Activated gamma-delta T cell treated with Interleukin-2 at 50 U/mL for 16 hours (primary cell): ENCODE data around the gene RNU6-1.

Experiments used
- DNase-seq: peaks from one replicate; pipeline ENCODE4 v3.0.0-alpha.2; 2020

RNU6-1 gene

DNA sequence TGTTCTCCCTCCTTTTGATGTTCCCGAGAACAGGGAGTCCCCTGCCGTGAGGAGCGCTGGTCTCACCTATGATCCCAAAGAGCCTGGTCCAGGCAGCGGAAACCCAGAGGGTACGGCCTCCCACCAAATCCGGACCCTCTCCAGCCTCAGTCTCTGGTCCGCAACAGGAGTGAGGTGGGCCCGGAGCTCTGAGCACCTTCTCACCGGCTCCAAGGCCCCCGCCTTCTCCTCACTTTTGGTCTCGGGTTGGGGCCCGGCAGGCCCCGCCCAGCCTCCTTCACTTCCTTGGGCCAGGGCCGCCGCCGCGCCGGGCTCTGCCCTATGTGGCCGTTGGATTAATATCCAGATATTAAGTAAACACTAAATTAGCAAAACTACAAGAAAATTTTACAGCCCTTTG is 20.2 kb downstream of the RNU6-1 start:
- no peak for DNase-seq

GRCh38 chr15:67818464-67818863 is 21.4 kb downstream of the RNU6-1 start:
- no peak for DNase-seq

GRCh38 chr15:67816668-67817067 is 23.2 kb downstream of the RNU6-1 start:
- no peak for DNase-seq

- no peak for DNase-seq
Measured at GRCh38 chr15:67815036-67815592, 24.7 kb downstream of the RNU6-1 start.

- no peak for DNase-seq
Measured at GRCh38 chr15:67813104-67813634, 26.7 kb downstream of the RNU6-1 start.

- no peak for DNase-seq
Measured at GRCh38 chr15:67812241-67812644, 27.6 kb downstream of the RNU6-1 start.

DNA sequence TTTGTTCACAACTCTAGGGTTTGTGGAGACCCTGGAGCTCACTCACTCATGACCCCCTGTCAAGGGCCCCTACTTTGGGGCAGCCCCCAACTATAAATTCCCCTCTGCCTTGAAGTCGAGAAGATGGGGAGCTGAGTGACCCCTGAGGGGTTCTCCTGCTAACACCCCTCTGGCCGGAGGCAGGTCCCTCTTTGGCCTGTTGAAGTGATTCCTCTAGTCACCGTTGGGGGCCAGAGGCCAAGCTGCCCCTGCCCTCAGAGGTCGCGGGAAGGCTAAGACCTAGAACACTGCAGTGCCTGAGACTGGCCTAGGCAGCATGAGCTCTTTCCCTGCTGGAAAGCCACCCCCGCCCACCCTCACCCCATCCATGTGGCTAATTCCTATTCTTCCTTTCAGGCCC is 30.0 kb downstream of the RNU6-1 start:
- no peak for DNase-seq

DNA sequence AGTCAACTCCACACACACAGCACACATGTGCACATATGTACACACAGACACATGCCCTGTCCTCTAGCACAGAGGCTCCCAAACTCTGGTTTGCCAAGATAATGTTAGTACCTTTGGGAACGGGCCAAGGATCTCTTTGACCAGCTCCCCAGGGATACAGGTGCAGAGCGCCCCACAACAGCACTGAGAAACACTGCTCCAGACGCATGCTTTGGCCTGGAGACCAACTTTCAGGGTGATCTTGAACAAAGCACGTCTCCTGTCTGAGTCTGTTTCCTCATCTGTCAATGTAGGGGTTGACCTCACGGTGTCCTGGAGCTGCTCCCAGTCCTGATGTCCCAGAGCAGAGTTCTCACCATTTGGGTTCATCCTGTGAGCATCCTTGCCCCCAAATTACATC is 30.4 kb downstream of the RNU6-1 start:
- DNase-seq = no peak

DNA sequence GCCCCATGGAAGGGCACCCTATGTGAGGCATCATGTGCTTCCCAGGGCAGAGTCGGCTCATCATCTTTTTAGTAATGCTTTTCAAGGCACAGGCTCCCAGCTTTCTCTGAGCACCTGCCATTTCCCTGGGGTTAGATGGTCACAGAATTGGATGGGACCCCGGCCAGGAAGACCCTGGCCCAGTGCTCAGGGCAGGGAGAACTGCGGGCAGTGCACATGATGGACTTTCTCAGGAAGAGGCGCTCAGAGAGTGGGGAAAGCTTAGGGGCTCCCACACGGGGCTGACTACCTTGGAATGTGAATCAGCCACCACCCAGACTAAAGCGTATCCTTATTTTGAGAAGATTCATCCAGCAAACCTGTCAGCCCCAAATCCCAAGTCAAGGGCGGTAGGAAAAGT is 31.0 kb downstream of the RNU6-1 start:
- DNase-seq = no peak

GRCh38 chr15:67807836-67808235 is 32.0 kb downstream of the RNU6-1 start:
- DNase-seq = no peak

DNA sequence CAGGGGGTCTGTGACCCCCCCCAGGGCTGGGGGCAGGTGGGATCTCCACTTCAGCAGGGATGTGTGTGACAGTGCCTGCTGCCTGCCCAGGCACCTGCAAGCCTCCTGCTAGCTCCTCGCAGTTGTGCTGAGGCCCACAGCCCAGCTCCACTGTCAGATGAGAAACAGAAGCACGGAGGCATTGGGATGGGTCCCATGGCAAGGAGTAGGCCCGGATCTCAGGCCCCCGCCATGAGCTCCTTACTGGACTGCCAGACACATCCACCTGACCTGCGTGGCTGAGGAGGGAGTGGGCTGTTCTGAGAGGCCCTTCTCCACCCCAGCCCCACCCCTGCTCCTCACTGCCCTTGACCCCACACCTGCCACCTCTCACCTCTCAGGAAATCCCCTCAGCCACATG is 32.7 kb downstream of the RNU6-1 start:
- DNase-seq = no peak

GRCh38 chr15:67806536-67806935 is 33.3 kb downstream of the RNU6-1 start:
- no peak for DNase-seq

- DNase-seq = no peak
Measured at GRCh38 chr15:67805666-67806516, 34.0 kb downstream of the RNU6-1 start.

DNA sequence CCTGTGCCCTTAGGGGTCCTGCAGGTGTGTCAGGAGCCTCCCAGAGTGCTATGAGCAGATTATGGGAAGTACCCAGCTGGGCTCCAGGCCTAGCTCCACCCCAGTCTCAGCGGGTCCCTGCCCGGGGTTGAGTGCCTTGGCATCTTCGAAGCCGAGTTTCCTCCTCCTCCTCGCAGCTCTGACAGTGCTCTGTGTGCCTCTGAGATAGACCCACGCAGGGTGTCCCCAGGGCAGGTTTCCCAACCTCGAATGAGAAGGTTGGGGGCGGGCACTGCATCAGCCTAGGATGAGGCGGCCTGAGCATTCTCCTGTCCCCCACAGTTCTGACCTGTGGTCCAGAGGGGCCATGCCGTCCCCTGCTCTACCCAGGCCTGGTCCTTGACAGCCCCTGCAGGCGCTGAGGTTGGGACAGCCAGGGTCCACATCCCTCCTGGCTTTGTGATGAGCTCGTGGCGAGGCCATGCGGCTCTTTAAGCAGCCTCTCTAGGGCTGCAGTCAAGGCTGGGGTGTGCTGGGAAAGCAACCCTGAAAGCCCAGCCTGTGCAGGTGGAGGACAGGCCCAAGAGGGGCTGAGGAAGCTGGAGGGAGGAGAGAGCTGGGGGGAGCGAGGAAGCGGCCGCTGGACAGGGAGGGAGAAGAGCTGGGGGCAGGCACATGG is 34.7 kb downstream of the RNU6-1 start:
- DNase-seq = no peak

DNA sequence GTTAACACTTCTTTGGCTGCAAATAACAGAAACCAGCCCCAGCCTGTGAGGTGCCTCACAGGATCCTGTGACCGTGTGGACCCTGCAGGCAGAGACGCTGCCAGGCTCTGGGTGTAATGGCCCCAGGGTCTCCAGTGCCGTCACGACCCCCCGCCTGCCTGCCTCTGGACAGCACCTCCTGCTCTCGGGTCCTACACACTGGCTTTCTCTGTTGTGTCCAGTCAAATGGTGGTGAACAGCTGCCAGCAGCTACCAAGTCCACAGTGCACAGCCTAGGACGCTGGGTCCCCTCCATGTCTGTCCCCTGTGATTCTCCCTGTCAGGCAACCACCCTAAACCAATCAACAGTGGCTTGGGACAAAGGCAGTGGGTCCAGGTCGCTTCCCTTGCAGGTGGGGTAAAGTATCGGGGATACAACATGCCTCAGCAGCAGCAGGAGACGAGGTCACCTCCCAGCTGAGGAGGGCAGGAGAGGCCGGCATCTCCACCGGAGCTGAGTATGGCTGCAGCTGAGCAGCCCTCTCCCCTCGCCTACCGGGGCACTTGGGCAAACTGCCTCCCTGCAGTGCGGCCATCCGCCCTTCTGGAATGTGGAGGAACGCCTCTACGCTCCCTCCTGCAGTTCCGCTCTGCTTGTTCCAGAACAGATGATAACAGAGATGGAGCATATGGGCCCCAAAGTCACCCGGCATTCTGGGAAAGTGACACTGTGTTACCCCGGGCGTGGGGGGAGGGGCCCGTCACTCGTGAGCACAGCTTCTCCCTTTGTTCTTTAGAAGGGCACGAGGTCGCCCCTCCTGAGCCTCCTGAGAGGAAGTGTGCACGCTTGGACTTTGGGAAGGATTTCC is 35.6 kb downstream of the RNU6-1 start:
- no peak for DNase-seq

DNA sequence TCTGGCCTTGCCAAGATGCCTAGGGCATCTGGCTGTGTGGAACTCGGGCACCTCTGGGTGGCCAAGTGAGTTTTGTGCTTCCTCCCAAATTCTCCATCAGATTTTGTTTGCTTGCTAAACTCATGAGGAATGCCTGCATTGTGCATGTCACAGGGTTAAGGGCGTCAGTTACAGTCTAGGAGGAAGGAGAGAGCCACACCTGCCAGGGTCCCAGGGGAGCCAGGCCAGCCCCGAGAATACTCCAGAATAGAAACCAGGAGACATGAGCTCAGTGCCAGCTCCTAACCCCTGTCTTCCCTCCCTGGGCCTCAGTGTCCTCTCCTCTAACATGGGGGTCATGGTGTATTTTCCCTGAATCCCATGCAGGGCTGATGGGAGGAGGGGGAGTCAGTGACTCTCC is 36.5 kb downstream of the RNU6-1 start:
- DNase-seq = no peak

- no peak for DNase-seq
Measured at GRCh38 chr15:67801926-67802914, 37.6 kb downstream of the RNU6-1 start.

DNA sequence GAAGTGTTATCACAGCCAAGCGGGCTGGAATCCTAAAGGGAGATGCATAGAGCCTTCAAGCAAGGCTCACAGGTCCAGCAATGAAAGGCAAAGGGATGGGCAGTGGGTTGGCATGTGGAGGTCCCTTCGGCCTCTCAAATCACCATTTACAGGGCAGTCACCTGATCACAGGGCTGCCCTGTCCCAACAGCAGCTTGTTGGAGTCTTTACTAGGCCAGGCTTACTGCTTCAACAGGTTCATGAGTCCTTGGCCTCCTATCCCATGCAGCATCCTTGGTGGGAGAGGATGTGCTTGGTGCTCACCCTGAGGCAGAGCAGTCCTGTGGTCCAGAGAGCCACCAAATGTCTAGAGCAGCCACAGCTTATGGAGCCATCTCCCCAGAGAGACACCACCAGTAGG is 38.7 kb downstream of the RNU6-1 start:
- DNase-seq = no peak

- no peak for DNase-seq
Measured at GRCh38 chr15:67799801-67800205, 40.0 kb downstream of the RNU6-1 start.

- DNase-seq = no peak
Measured at GRCh38 chr15:67796196-67797127, 43.4 kb downstream of the RNU6-1 start.
